H1 (cell line): ENCODE measurements around the gene IL37. TPM values are rescaled to one million over a fixed set of nuclear protein-coding genes. Genes with fewer than 3 reads are reported as not detected.

ENCODE experiments used
- CTCF ChIA-PET: fragments of 300-600 bp; sonication (Branson Sonifier 250); formaldehyde crosslinking; loops from one replicate; lab custom pipeline; 2021; ENCODE audit not compliant: partially characterized antibody; lab: Charles Lee
- POLR2A ChIA-PET: fragments of 300-600 bp; sonication (Branson Sonifier 250); formaldehyde crosslinking; loops from one replicate; lab custom pipeline; 2021; ENCODE audit warnings: inconsistent platforms; ENCODE audit not compliant: partially characterized antibody; lab: Charles Lee
- DNase-seq, 2 experiments: peaks; one replicate each; pipeline versions ENCODE4 v3.0.0 to v3.0.0-alpha.2; 2010 to 2022; ENCODE audit warnings: low spot score in 2 of 2, low read depth in 1 of 2, mixed read lengths in 1 of 2
- FAIRE-seq: peaks from 2 replicates; lab custom pipeline; 2011; peaks lifted over from hg19 to GRCh38; lab: Jason Lieb, UNC
- H2AFZ ChIP-seq: 2 replicates; pipeline ENCODE4 v1.8.1; 2012; ENCODE audit warnings: low read length, inconsistent platforms
- H2AK5ac ChIP-seq: 2 replicates; pipeline ENCODE4 v1.6.1; 2013; ENCODE audit warnings: low read depth, low read length
- H2BK120ac ChIP-seq: replicated peaks from 2 replicates; pipeline ENCODE3; 2013; ENCODE audit warnings: low read depth, low read length, inconsistent platforms
- H2BK12ac ChIP-seq: 2 replicates; pipeline ENCODE4 v1.6.1; 2013; ENCODE audit warnings: low read depth, low read length
- H2BK15ac ChIP-seq: 2 replicates; pipeline ENCODE4 v1.6.1; 2013; ENCODE audit warnings: low read length
- H2BK20ac ChIP-seq: 2 replicates; pipeline ENCODE4 v1.6.1; 2013; ENCODE audit warnings: low read length
- H2BK5ac ChIP-seq: 2 replicates; pipeline ENCODE4 v1.6.1; 2013; ENCODE audit warnings: low read depth, low read length
- H3K14ac ChIP-seq: 2 replicates; pipeline ENCODE4 v1.6.1; 2013; ENCODE audit warnings: inconsistent platforms; ENCODE audit not compliant: insufficient read length
- H3K18ac ChIP-seq: 2 replicates; pipeline ENCODE4 v1.6.1; 2013; ENCODE audit warnings: low read length; ENCODE audit errors: extremely low read depth
- H3K23ac ChIP-seq: 2 replicates; pipeline ENCODE4 v1.6.1; 2013; ENCODE audit warnings: inconsistent platforms; ENCODE audit not compliant: insufficient read length
- H3K23me2 ChIP-seq: 2 replicates; pipeline ENCODE4 v1.6.1; 2013; ENCODE audit warnings: low read depth, low read length
- H3K27ac ChIP-seq: 2 replicates; pipeline ENCODE4 v1.6.1; 2011; ENCODE audit warnings: low read depth, low read length, inconsistent platforms
- H3K27me3 ChIP-seq, 4 experiments: replicated peaks in 1 of 4; 1 replicate in 1 of 4; 2 replicates in 3 of 4; pipeline versions ENCODE4 v1.6.1 to v1.8.1; 2011 to 2013; ENCODE audit warnings: low read length in 3 of 4, mild to moderate bottlenecking in 3 of 4, inconsistent platforms in 2 of 4, mixed read lengths in 2 of 4, moderate library complexity in 1 of 4; ENCODE audit not compliant: control insufficient read depth in 3 of 4, insufficient read depth in 3 of 4; ENCODE audit errors: extremely low read depth in 1 of 4
- H3K36me3 ChIP-seq, 4 experiments: 2 replicates each; pipeline versions ENCODE4 v1.6.1 to v1.8.1; 2011 to 2013; ENCODE audit warnings: mild to moderate bottlenecking in 4 of 4, low read length in 3 of 4, moderate library complexity in 2 of 4, control low read depth in 1 of 4, inconsistent platforms in 1 of 4; ENCODE audit not compliant: insufficient read depth in 4 of 4, control insufficient read depth in 2 of 4
- H3K4ac ChIP-seq: replicated peaks from 2 replicates; pipeline ENCODE3; 2013; ENCODE audit warnings: low read length, low read depth, mixed read lengths, inconsistent platforms; ENCODE audit not compliant: insufficient read length
- H3K4me1 ChIP-seq, 4 experiments: replicated peaks in 1 of 4; 1 replicate in 1 of 4; 2 replicates in 3 of 4; pipeline versions ENCODE4 v1.6.1 to v1.8.1; 2011 to 2013; ENCODE audit warnings: low read length in 3 of 4, inconsistent platforms in 2 of 4, mixed read lengths in 1 of 4; ENCODE audit not compliant: insufficient read depth in 4 of 4, control insufficient read depth in 3 of 4
- H3K4me2 ChIP-seq, 2 experiments: 2 replicates each; pipeline versions ENCODE4 v1.6.1 to v1.8.1; 2011 to 2013; ENCODE audit warnings: low read depth in 2 of 2, low read length in 2 of 2, control low read depth in 1 of 2, inconsistent platforms in 1 of 2, mild to moderate bottlenecking in 1 of 2; ENCODE audit not compliant: insufficient read depth in 1 of 2
- H3K4me3 ChIP-seq, 4 experiments: fragments of 200-600, 300-600 bp in 1 of 4; sonication (generic), shearing (Covaris generic), sonication (Bioruptor Twin) in 1 of 4; 2 replicates each; pipeline versions ENCODE4 v1.5.1 to v1.8.1; 2011 to 2016; ENCODE audit warnings: low read length in 4 of 4, low read depth in 3 of 4, control low read depth in 2 of 4, inconsistent platforms in 2 of 4, mild to moderate bottlenecking in 2 of 4, mixed read lengths in 1 of 4, moderate library complexity in 1 of 4; ENCODE audit not compliant: insufficient read depth in 2 of 4; ENCODE audit errors: extremely low read depth in 1 of 4
- H3K56ac ChIP-seq: replicated peaks from 2 replicates; pipeline ENCODE3; 2013; ENCODE audit warnings: low read depth, mild to moderate bottlenecking, mixed read lengths, low read length, inconsistent platforms; ENCODE audit not compliant: insufficient read length
- H3K79me1 ChIP-seq: 2 replicates; pipeline ENCODE4 v1.6.1; 2013; ENCODE audit warnings: low read depth, low read length, control low read depth
- H3K79me2 ChIP-seq, 2 experiments: 2 replicates each; pipeline versions ENCODE4 v1.6.1 to v1.8.1; 2012 to 2013; ENCODE audit warnings: low read length in 2 of 2, mild to moderate bottlenecking in 2 of 2, inconsistent platforms in 1 of 2; ENCODE audit not compliant: insufficient read depth in 2 of 2, control insufficient read depth in 1 of 2
- H3K9ac ChIP-seq, 4 experiments: replicated peaks in 1 of 4; 1 replicate in 1 of 4; 2 replicates in 3 of 4; pipeline versions ENCODE4 v1.6.1 to v1.8.1; 2011 to 2013; ENCODE audit warnings: low read depth in 3 of 4, low read length in 3 of 4, control low read depth in 2 of 4, mild to moderate bottlenecking in 2 of 4, moderate library complexity in 2 of 4, inconsistent platforms in 1 of 4; ENCODE audit errors: extremely low read depth in 1 of 4
- H3K9me3 ChIP-seq, 2 experiments: 2 replicates each; pipeline versions ENCODE4 v1.6.1 to v1.8.1; 2012 to 2013; ENCODE audit warnings: mild to moderate bottlenecking in 2 of 2, moderate library complexity in 2 of 2, control low read depth in 1 of 2, inconsistent platforms in 1 of 2, low read depth in 1 of 2, low read length in 1 of 2, mixed read lengths in 1 of 2; ENCODE audit not compliant: insufficient read depth in 2 of 2
- H4K20me1 ChIP-seq, 2 experiments: replicated peaks in 1 of 2; 2 replicates each; pipeline versions ENCODE3 to v1.8.1; 2011 to 2013; ENCODE audit warnings: inconsistent platforms in 2 of 2, low read length in 2 of 2, mild to moderate bottlenecking in 1 of 2; ENCODE audit not compliant: insufficient read depth in 2 of 2, control insufficient read depth in 1 of 2
- H4K5ac ChIP-seq: 2 replicates; pipeline ENCODE4 v1.6.1; 2013; ENCODE audit warnings: low read length, low read depth, mixed read lengths, inconsistent platforms; ENCODE audit not compliant: insufficient read length
- H4K8ac ChIP-seq: 2 replicates; pipeline ENCODE4 v1.8.0; 2013; ENCODE audit warnings: mild to moderate bottlenecking, moderate library complexity, low read length, inconsistent platforms; ENCODE audit not compliant: insufficient read depth; ENCODE audit errors: extremely low read depth
- H4K91ac ChIP-seq: replicated peaks from 2 replicates; pipeline ENCODE3; 2013; ENCODE audit warnings: low read length, mixed read lengths, inconsistent platforms; ENCODE audit not compliant: insufficient read length
- CBX5 ChIP-seq: fragments of 300-800, 300-1000 bp; sonication (generic); IDR thresholded peaks from 2 replicates; pipeline ENCODE4 v1.7.1; 2016; ENCODE audit warnings: antibody characterized with exemption, low read length, low read depth
- CHD2 ChIP-seq: IDR thresholded peaks from 2 replicates; pipeline ENCODE4 v1.6.1; 2012; ENCODE audit warnings: low read length, improper control_type of control experiment
- EGR1 ChIP-seq: IDR thresholded peaks from 2 replicates; pipeline ENCODE4 v1.6.1; 2011; ENCODE audit warnings: low read depth, low read length, borderline replicate concordance
- EZH2 ChIP-seq: fragments of 200-600 bp; sonication (generic); IDR thresholded peaks from 2 replicates; pipeline ENCODE4 v1.7.1; 2012; ENCODE audit warnings: low read depth, mild to moderate bottlenecking, moderate library complexity, low read length, inconsistent platforms; ENCODE audit not compliant: severe bottlenecking
- FOSL1 ChIP-seq: IDR thresholded peaks from 2 replicates; pipeline ENCODE4 v1.6.1; 2011; ENCODE audit warnings: mild to moderate bottlenecking, low read depth, low read length, moderate library complexity; ENCODE audit not compliant: insufficient read depth
- GTF2F1 ChIP-seq: IDR thresholded peaks from 2 replicates; pipeline ENCODE4 v1.6.1; 2012; ENCODE audit warnings: low read depth, low read length, improper control_type of control experiment, borderline replicate concordance
- NRF1 ChIP-seq: IDR thresholded peaks from 2 replicates; pipeline ENCODE4 v1.6.1; 2011; ENCODE audit warnings: mild to moderate bottlenecking, low read depth, low read length, improper control_type of control experiment
- POLR2AphosphoS5 ChIP-seq: IDR thresholded peaks from 2 replicates; pipeline ENCODE4 v1.6.1; 2011; ENCODE audit warnings: low read depth, low read length
- POU5F1 ChIP-seq: IDR thresholded peaks from 2 replicates; pipeline ENCODE4 v1.6.1; 2011; ENCODE audit warnings: low read depth, mild to moderate bottlenecking, low read length, moderate library complexity
- RFX5 ChIP-seq: IDR thresholded peaks from 2 replicates; pipeline ENCODE4 v1.6.1; 2011; ENCODE audit warnings: low read depth, low read length, improper control_type of control experiment, borderline replicate concordance
- SAP30 ChIP-seq: fragments of 300-600 bp; sonication (generic); IDR thresholded peaks from 2 replicates; pipeline ENCODE4 v1.7.1; 2012; ENCODE audit warnings: low read length, moderate library complexity, mild to moderate bottlenecking, inconsistent platforms; ENCODE audit not compliant: insufficient read depth, insufficient replicate concordance
- SIRT6 ChIP-seq: IDR thresholded peaks from one replicate; pipeline ENCODE4 v1.7.1; 2012; ENCODE audit warnings: low read length, inconsistent platforms
- WGBS, 2 experiments: shearing (Covaris generic) in 1 of 2; methylation state at CpG; one replicate each; pipeline versions ENCODE4 v1.1.6 to v1.1.7; 2013 to 2015; ENCODE audit warnings: low lambda C conversion rate in 2 of 2, mixed read lengths in 2 of 2, inconsistent platforms in 1 of 2, low coverage in 1 of 2, missing lambda C conversion rate in 1 of 2; ENCODE audit not compliant: insufficient replicate concordance in 2 of 2, insufficient coverage in 1 of 2, insufficient read length in 1 of 2; ENCODE audit errors: extremely low coverage in 1 of 2, missing lambda C conversion rate in 1 of 2; 5-methylcytosine and 5-hydroxymethylcytosine counted together
- polyA plus RNA-seq, 7 experiments: library from polyadenylated mRNA; depleted of rRNA in 3 of 7; stranded (reverse) in 5 of 7; unstranded in 2 of 7; fragments of >200 nt in 5 of 7; fragments of 200-250 nt in 2 of 7; gene quantifications; 1 replicate in 5 of 7; 2 replicates in 1 of 7; 4 replicates in 1 of 7; pipeline versions ENCODE4 v1.2.1 to v1.2.3, GENCODE V29; 2011 to 2013; ENCODE audit warnings: missing spikeins in 2 of 7, mixed read lengths in 2 of 7
- total RNA-seq: library from RNA; stranded (reverse); fragmentation: NEBNext Ultra II Directional; extraction: Animal tissue kit (Norgen Biotek cat#: 25700); gene quantifications from 2 replicates; pipeline ENCODE4 v1.2.1, GENCODE V29; 2021

The IL37 gene
- total and polyA plus RNA-seq, 2 of the 8 experiments (the other 6 are each of a cell fraction or from before 2014, with no cell fraction given) = 0.18 TPM; not detected in 1

GRCh38 chr2:112924821-112925220, 13.9 kb downstream of the IL37 start:
- Histone ChIP-seq H2BK120ac (no peak overlapping the region), H3K79me2 (no peaks in the 10 kb centered on the region), H3K27me3 (no peaks in the 10 kb centered on the region), H3K9ac (no peak overlapping the region), H3K14ac (no peak overlapping the region), H2AK5ac (no peak overlapping the region), H2AFZ (no peak overlapping the region), H4K91ac (no peak overlapping the region), H3K4ac (no peak overlapping the region), H3K56ac (no peak overlapping the region), H3K27ac (no peak overlapping the region), H4K20me1 (no peaks in the 10 kb centered on the region), H3K4me2 (no peak overlapping the region), H2BK20ac (no peak overlapping the region), H3K23me2 (no peaks in the 10 kb centered on the region), H3K4me1 (no peaks in the 10 kb centered on the region), H3K79me1 (no peaks in the 10 kb centered on the region), H2BK5ac (no peak overlapping the region), H3K36me3 (no peaks in the 10 kb centered on the region), H2BK15ac (no peak overlapping the region), H3K23ac (no peak overlapping the region), H4K8ac (no peak overlapping the region), H4K5ac (no peak overlapping the region), H3K18ac (no peak overlapping the region), H3K9me3 (peaks cover 0 to 3% of the 10 kb centered on the region in 2 experiments; a peak in 1 of 4 replicates), H3K4me3 (no peak overlapping the region), H2BK12ac (no peak overlapping the region)
- POLR2A ChIA-PET = no interaction called here
- WGBS, 2 experiments = 96% methylated on average over 3 of the region's 3 CpGs; no CpG with 5 or more reads in 1 of the 2 experiments
- CTCF ChIA-PET = interaction anchor here (1.3 to 6.4 kb wide), 3 partner anchors 17 to 40 kb away, joined by 3 to 37 read pairs (median 7); no protein-coding TSS in a partner anchor
- TF ChIP-seq SAP30 = no peak
- TF ChIP-seq GTF2F1 = no peak
- no peak for TF ChIP-seq RFX5
- no peak for TF ChIP-seq NRF1
- no peak for TF ChIP-seq POLR2AphosphoS5
- TF ChIP-seq SIRT6 = no peak
- TF ChIP-seq POU5F1 = no peak
- no peak for TF ChIP-seq CBX5
- TF ChIP-seq EZH2 = no peak
- no peak for TF ChIP-seq FOSL1
- TF ChIP-seq EGR1 = no peak
- no peak for TF ChIP-seq CHD2
- no peak for FAIRE-seq
- no peak for DNase-seq
